ENCODE results near the gene TBC1D22A.

The TBC1D22A gene

DNA sequence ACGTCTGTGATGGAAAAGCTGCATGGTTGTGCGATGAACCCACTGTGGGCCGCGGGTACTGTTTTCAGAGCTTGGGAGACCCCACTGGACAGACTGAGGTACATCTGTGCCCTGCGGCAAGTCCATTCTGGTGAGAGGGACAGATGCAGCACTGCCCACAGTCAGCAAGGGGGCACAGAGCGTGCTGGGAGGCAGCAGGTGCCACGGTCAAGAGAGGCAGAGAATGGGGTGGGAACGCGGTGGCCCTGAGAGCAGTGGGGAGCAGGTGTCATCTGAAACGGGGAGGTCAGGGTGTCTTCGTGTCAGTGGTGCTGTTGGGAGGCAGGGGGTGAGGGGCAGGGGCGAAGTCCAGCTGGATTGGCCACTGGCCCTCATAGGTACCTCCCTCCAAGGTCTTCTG, 32.0 kb downstream of the TBC1D22A start:
- DNase-seq (ENCODE audit: low read depth in 1 of 2, low spot score in 1 of 2): no peak

DNA sequence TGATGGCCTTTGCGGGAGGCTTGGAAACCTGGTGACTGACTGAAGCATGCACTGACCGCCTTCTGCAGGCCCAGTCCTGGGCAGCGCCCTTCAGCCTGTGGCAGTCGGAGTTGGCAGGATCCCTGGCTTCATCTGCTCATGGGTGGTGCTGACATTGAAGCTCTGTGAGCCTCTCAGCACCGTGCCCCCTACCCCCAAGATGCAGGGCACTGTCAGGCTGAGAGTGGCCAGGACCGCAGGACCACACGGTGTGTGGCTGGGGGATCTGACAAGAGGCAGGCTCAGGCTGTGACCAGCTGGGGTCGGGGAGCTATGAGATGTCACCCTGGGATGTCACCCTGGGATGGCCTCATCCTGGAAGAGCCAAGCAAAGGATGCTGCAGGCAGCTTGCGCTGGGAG, 32.7 kb downstream of the TBC1D22A start:
- no peak for DNase-seq (ENCODE audit: low read depth in 1 of 2, low spot score in 1 of 2)

DNA sequence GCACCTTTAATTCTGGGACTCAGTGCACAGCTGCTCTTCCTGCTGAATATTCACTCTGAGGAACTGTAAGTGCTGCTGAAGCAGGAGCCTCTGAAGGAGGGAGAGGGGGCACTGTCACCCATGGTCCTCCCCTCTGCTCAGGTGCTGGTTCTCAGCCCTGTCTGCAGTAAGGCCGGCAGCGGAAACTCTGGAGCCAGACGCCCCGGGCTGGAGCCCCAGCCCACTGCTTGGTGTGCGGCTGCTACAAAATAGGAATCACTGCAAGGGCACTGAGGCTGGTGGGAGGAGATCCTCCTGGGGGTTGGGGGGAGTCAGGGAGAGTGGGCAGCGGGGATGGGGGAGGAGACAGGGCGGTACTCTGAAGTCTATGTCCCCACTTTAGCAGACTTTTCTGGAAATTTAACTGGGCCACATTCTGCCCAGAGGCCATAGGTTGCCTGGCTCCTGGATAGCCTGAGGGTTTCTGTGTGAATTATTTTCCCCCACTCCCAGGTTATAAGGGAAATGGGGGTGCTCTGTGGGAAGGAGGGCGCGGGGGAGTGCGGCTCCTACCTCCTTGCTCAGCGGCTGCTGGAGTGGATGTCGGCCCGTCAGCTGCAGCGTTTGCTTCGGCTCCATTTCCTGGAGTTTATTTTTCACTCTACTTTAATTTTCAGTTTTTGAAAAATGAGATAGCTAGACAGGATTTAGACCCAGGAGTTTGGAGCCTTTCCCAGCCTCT, 33.6 kb downstream of the TBC1D22A start:
- no peak for DNase-seq (ENCODE audit: low read depth in 1 of 2, low spot score in 1 of 2)

DNA sequence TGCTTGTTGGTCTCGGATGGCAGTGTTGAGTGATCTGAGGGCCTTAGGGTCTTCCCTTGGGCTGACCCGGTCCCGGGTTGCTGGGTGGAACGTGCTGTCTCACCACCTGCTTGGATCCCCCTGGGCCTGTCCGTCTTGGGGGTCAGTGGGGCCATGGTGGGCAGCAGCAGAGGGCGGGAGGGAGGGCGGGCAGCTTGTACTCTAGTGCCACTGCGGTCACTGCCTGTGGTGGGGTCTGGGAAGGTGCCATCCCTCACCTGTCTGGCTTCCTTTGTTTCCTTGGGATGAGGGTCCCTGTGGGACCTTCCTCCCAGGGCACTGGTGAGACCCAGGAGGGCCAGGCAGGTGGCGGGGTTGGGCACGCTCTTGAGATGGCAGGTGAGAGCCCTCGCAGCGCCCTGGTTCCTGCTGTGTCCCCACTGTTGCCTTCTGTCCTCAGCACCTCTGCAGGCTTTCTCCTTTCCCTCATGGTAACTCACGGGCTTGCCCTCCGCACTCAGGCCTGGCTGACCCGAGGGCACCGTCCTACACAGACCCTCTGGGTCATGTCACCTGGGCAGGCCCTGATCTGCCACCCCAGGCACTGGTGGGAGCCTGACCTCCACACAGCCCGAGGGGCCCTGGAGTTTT, 34.2 kb downstream of the TBC1D22A start:
- DNase-seq (ENCODE audit: low read depth in 1 of 2, low spot score in 1 of 2): no peak

DNA sequence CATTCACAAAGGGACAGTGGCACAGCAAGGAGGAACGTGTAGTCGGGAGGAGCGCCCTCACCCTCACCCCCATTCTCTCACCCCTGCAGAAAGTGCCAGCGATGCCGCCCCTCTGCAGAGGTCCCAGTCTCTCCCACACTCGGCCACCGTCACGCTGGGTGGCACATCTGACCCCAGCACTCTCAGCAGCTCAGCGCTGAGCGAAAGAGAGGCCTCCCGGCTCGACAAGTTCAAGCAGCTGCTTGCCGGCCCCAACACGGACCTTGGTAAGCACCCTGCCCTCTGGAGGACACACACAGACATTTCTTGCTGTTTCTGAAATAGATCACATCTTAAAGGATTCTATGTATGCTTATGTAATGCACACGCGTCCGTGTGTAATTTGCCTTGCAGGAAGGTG, 34.9 kb downstream of the TBC1D22A start:
- no peak for DNase-seq (ENCODE audit: low read depth in 1 of 2, low spot score in 1 of 2)

DNA sequence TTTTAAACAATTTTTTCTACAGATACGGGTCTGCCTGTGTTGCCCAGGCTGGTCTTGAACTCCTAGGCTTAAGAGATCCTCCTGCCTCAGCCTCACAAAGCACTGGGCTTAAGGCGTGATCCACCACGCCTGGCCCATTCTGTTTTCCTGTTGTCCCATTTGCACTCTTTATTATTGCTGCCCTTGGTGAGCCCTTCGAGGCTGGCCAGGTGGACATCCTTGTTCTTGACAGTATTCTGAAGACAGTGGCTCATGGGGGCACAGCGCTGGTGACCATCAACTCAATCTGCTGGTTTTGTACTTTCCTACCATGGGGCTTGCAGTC, 35.6 kb downstream of the TBC1D22A start:
- no peak for DNase-seq (ENCODE audit: low read depth in 1 of 2, low spot score in 1 of 2)

DNA sequence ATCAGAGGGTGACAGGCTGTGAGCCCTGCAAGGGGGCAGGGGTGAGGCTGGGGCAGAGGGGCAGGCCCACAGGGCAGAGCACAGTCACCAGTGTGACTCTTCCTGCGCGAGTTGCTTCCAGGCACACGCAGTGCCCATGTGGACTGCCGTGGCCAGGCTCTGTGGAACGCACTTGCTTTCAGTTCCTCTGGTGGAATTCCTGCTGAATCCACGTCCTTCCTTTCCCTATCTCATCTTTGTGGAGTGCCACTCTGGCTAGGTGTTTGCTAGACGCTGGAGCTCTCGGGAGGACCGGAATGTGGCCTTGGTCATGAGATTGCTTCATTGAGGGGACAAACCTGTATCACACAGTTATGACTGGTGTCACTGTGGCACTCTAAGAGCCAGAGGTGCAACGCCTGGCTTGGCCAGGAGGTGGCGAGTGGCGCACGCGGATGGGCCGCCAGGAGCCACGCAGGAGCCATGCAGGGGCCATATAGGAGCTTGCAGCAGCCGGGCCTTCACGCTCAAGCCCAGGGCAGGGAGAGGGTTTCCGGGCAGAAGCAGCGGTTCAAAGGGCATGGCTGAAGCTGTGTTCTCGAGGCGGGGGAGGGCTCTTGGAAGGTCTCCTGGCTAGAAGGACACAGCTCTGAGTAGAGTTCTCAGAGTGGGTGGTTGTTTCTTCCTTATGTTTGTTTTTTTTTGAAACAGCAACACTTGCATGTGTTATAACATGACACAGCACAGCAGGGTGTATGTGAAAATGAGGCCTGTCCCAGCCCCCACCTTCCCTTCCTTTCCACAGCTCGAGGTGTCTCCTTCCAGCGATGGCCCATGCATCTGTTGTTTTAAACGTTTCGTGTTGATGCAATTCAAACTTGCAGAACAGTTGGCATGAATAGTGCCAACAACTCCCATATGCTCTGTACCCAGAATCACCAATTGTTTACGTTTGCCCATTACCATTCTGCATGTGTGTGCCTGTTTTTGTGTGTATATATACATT, 36.2 kb downstream of the TBC1D22A start:
- peak; percentile 59 to 65 for DNase-seq (ENCODE audit: low read depth in 1 of 2, low spot score in 1 of 2)

DNA sequence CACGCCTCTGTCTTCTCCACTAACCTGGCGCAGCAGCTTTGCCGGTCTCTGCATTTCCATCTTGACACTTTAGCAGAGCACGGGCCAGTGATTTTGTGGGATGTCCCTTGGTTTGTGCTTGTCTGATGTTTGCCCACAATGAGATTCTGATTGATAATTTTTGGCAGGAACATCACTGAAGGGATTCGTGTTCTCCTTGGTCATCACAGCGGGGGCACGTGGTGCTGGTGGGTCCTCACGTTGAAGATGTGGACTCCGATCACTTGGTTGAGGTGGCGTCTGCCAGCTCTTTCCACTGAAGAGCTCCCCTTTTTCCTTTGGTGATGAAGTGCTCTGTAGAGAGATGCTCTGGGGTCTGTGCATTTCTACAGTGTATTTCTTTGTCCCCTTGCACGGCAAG, 37.2 kb downstream of the TBC1D22A start:
- DNase-seq (ENCODE audit: low read depth in 1 of 2, low spot score in 1 of 2): no peak

DNA sequence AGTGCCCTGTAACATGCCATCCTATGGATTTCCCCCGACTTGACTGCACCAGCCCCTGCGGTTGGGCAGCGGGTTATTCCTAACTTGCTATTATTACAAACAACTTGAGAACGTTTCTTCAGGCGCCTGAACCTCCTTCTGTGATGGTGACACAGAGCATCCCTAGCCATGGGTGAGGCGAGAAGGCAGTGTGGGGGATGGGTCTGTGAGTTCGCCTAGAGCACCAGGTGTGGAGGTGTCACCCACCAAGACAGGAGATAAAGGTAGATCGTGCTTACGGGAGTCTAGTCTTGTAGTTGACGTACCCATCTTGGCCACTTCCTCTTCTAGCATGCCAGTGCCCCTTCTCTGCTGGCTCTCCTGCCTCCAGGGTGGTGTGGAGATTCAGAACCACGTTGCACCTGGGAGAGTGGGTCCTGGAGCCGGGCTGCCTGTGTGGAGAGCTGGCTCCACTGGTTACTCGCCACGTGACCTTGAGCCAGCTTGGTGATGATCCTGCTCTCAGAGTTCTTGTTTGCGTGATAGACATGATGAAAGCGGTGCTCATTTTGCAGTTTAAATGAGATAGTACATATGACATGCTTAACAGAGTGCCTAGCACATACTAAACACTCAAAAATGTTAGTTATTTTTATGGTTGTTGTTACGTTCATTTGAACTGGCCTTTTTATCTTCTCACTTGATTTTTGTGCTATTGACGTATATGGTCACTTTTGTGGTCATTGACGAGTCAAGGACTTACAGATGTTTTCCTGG, 37.8 kb downstream of the TBC1D22A start:
- no peak for DNase-seq (ENCODE audit: low read depth in 1 of 2, low spot score in 1 of 2)

DNA sequence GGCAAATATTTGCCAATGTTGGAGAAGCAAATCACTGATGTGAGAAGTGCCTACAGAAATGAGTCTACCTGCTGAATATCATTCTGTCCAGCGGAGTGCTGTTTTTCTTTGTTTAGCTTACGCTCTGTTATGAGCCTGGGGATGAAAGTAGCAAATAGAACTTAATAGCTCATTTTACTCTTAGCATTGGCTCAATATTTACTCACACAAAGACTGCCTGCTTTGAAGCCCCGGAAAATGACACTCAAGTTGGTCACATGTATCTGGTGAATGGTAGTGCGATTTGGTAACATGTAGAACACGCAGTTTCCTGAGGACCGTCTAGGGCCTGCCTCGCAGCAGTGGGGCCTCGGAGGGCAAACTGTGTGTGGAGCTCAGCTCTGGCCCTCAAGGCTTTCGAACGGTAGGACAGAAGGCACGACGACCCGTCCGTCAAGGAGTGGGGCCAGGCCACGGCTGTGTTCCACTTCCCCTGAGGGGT, 38.9 kb downstream of the TBC1D22A start:
- DNase-seq (ENCODE audit: low read depth in 1 of 2, low spot score in 1 of 2): no peak

DNA sequence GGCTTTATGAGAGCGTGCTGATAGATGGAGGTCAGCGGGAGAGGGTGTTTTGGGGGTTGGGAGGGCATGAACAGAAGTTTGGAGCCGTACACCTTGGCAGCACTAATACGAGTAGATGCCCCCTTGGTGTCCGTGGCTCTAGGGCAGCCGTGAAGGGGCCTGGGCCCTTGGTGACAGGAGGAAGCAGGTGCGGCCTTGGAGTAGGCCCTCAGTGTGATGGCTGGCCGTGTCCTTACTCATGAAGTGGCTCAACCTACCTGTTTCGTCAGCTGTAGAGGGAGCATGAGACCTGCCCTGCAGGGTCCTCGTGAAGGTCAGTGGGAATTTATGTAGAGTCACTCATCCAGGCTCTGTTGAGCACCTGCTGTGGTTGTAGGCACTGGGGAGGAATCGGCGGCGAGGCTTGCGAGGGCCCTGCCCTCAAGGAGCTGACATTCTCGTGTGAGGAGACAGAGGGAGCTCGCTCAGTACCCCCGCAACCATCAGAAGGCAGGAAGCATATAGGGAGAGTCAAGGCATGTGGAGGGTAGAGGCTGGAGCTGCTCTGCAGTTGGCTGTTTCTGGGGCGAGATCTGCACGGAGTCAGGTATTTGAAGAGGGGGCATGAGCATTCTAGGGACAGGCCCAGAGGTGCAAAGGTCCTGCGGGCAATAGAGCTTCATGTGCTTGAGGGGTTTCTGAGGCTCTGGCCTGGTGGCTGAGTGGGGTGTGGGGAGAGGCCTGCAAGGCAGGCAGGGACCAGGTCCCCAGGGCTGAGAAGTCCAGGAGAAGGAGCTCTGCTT, 39.6 kb downstream of the TBC1D22A start:
- DNase-seq (ENCODE audit: low read depth in 1 of 2, low spot score in 1 of 2): no peak

DNA sequence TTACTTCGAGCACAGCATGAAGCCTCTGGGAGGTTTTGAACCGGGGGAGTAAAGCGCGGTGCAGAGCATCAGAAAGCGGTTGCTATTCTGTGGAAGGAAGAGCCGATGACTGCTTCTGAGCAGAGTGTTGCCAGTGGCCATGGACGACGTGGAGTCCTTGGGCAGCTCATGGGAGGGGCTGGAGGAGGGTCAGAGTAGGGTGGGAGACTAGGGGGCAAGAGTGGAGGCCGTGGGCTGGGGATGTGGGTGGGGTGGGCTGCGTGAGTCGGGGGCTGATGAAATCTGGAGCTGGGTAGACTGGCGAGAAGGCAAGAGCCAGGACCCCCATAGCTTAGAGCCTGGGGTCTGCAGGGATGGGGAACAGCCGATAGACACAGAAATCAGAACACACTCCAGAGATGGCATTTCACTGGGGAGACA, 40.2 kb downstream of the TBC1D22A start:
- DNase-seq (ENCODE audit: low read depth in 1 of 2, low spot score in 1 of 2): no peak

DNA sequence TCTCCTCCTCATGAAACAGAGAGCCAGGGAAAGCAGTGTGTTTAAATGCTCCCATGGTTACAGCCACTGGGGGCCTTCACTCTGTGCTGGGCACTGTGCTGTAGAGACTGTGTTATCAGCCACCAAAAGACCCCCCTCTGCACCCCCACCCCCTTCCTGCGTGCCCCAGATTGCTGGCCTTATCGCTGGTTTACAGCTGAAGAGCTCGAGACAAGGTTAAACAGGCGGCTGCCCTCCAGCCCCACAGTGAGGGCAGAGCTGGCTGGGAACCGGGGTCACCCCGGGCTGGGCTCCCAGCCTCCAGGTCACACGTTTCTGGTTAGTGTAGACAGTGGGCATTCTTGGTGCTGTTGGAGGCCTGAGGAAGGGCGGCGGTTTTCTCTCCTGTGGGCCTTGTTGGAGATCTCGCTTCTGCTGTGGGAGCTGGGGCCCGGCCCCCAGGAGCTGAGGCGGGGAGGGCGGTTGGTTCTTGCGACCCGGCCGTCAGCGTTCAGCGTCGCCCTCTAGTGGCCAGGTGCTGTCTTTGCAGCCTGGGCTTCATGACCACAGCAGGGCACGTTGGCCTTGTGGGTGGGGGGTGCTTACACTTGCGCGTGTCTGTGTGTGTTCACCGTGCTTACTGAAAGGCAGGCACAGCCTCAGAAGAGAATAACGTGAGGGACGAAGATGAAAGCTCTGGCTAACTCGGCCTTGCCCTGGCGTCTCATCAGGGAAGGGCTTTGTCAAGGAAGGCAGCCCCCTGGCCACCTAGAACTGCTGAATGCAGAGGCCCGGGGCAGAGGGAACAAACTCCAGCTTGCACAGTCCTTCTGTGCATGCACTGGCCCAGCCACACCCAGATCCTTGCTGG, 40.8 kb downstream of the TBC1D22A start:
- DNase-seq (ENCODE audit: low read depth in 1 of 2, low spot score in 1 of 2): peak; percentile 51 to 58

DNA sequence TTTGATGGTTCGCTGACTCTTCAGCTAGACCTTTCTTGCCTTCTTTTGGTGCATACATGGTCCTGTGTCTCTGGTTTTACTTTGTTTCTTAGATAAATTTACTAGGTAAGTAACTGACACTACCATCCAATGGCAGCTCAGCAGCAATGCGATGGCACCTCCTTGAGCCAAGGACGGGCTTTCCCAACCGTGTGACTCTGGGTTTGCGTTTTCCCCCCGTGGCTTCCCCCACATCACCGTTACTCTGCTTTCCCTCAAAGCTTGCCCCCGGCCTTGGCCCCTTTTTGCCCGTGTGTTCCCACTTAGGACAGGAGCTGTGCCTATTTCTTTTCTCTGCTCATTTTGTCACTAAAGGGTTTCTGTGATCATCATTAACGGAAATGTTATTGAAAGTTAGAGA, 41.5 kb downstream of the TBC1D22A start:
- DNase-seq (ENCODE audit: low read depth in 1 of 2, low spot score in 1 of 2): no peak

DNA sequence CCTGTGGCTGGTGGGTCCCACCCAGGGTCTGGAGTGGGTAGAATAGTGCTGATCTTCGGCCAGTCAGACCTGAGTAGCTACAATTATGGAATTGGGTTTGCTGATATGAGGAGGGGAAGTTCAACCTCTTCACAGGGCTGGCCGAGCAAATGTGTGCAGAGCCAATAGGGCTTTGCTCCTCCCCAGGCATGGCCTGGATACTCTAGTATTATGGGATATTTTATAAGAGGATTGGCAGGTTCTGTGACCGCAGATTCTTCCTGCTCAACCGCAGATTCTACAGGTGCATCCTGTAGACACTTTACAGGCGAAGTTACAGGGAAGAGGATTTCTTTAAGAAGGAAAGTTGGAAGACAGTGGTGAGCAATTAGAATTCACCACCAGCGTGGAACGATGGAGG, 44.3 kb downstream of the TBC1D22A start:
- no peak for DNase-seq (ENCODE audit: low read depth in 1 of 2, low spot score in 1 of 2)

DNA sequence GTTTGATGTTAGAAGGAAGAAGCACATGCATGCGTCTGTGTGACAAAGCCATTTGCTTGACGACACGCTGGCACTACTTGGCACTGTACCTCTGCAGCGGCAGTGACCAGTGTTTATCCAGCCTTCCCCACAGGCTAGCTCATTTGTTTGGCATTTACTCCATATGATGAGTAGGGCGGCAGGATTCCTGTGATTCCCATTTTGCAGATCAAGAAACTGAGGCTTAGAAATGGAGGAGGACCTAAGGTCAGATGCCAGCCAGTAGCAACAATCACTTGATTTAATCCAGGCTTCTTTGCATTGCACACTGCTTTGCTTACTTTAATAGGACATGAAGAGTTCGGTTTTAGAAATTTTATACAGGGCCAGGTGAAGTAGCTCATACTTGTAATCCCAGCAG, 45.0 kb downstream of the TBC1D22A start:
- no peak for DNase-seq (ENCODE audit: low read depth in 1 of 2, low spot score in 1 of 2)

DNA sequence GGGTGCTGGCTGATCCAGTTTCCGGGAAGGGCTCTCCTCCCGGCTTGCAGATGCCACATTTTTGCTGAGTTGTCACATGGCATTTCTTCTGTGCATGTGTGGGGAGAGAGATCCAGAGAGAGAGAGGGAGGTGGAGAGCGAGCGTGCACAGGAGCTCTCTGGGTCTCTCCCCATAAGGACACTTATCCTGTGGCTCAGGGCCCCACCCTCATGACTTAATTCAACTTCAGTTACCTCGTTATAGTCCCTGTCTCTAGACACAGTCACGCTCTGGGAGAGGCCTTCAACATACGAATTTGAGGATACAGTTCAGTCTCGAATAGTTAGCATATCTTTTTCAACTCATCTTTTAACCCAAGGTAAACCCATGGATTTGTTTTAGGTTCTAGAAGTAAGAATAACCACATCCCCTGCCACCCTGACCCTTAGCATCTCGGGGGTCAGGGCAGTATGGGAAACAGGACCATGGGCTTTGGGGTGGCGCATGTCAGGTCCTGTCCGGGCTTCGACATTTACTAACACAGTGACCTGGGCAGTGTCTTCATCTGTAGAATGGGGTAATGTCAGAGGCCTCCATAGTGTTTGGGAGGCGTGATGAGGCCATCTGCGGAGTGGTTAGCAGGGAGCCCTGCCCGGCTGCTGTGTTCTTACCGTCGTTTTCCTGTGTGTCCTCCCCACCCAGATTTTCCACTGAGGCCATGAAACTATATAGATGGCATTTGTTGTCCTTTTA, 46.9 kb downstream of the TBC1D22A start:
- DNase-seq (ENCODE audit: low read depth in 1 of 2, low spot score in 1 of 2): no peak

DNA sequence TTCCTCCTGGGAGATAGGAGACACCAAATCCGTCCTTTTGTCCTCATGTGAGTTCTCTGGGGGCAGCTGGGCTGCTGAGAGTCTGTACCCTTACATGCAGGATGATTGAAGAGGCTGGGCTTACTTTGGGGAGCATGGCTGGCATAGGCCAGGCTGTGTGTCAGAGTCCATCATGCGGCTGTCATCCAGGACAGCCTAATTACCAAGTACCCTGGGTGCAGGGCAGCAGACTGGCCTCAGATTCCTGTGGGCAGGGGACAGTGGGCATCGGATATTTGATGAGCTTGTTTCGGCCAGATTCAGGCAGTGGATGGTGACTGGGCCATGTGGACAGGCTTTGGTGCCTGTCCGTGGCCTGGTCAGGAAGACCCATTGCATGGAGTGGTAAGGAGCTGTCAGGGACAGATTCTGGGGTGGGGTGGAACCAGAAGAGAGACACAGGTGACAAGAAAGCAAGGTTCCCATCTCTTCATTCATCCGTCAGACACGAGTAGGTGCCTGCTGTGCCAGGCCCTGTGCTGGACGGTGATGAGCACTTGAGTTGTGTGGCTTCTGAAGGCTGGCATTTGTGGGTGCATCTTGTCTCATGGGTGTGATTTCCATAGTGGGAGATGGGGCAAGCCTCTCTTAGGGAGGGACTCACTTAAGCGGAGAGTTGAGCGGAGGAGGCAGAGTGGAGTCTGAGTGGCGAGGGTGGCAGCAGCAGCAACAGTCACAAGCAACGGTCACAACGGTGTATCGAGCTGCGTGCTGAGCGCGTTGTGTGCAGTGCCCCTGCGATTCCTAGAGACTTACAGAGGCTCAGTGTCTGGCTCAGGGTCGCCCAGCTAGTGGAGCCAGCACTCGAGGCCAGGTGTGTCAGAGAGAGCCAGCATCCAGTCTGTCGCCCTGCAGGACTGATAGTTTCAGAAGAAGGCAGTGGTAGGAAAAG, 48.7 kb downstream of the TBC1D22A start:
- DNase-seq (ENCODE audit: low read depth in 1 of 2, low spot score in 1 of 2): no peak
